HG03103 (cell line): ENCODE measurements around the gene SLIT3.

Experiments used
- ATAC-seq: cut with Tn5 transposase; IDR thresholded peaks from one replicate; pipeline ENCODE4 v1.9.1; 2021; ENCODE audit warnings: low read depth; ENCODE audit not compliant: unreplicated experiment

SLIT3 gene

GRCh38 chr5:168699002-168699401 is 601.9 kb downstream of the SLIT3 start:
- no peak for ATAC-seq

- no peak for ATAC-seq
Observed at GRCh38 chr5:168697034-168697720, 603.8 kb downstream of the SLIT3 start.

GRCh38 chr5:168696611-168697010 is 604.3 kb downstream of the SLIT3 start:
- ATAC-seq, result no peak

GRCh38 chr5:168695301-168695835 is 605.6 kb downstream of the SLIT3 start:
- no peak for ATAC-seq

GRCh38 chr5:168694289-168694688 is 606.6 kb downstream of the SLIT3 start:
- ATAC-seq, result no peak

- ATAC-seq, result no peak
Observed at GRCh38 chr5:168693883-168694282, 607.1 kb downstream of the SLIT3 start.

GRCh38 chr5:168693297-168693696 is 607.6 kb downstream of the SLIT3 start:
- ATAC-seq, result no peak

- no peak for ATAC-seq
Observed at GRCh38 chr5:168691891-168692290, 609.0 kb downstream of the SLIT3 start.

GRCh38 chr5:168689260-168689659 is 611.7 kb downstream of the SLIT3 start:
- no peak for ATAC-seq

GRCh38 chr5:168686837-168687236 is 614.1 kb downstream of the SLIT3 start:
- no peak for ATAC-seq

GRCh38 chr5:168685566-168685965 is 615.4 kb downstream of the SLIT3 start:
- ATAC-seq, result no peak

GRCh38 chr5:168683927-168684295 is 617.0 kb downstream of the SLIT3 start:
- ATAC-seq, result no peak

- ATAC-seq, result no peak
Observed at GRCh38 chr5:168683247-168683926, 617.6 kb downstream of the SLIT3 start.

GRCh38 chr5:168681556-168682183 is 619.3 kb downstream of the SLIT3 start:
- ATAC-seq, result no peak

- no peak for ATAC-seq
Observed at GRCh38 chr5:168680395-168680794, 620.5 kb downstream of the SLIT3 start.

- ATAC-seq, result no peak
Observed at GRCh38 chr5:168679515-168679920, 621.4 kb downstream of the SLIT3 start.

- no peak for ATAC-seq
Observed at GRCh38 chr5:168676501-168676900, 624.4 kb downstream of the SLIT3 start.

GRCh38 chr5:168675883-168676408 is 625.0 kb downstream of the SLIT3 start:
- ATAC-seq, result no peak

GRCh38 chr5:168674893-168675482 is 626.0 kb downstream of the SLIT3 start:
- no peak for ATAC-seq

GRCh38 chr5:168672888-168673287 is 628.1 kb downstream of the SLIT3 start:
- ATAC-seq, result no peak

- ATAC-seq, result no peak
Observed at GRCh38 chr5:168672016-168672415, 628.9 kb downstream of the SLIT3 start.
